Neural crest cell (in vitro differentiated cells): Measurements from ENCODE around the gene TMEM54. TPM values are rescaled to one million over a fixed set of nuclear protein-coding genes. Genes with fewer than 3 reads are reported as not detected.

Experiments
- DNase-seq: peaks from one replicate; pipeline ENCODE4 v3.0.0; 2021; ENCODE audit warnings: low read depth, mixed read lengths, low spot score
- H3K27ac Mint-ChIP-seq: one replicate; pipeline ENCODE4 v1.8.0; 2021; ENCODE audit warnings: mild to moderate bottlenecking, mixed read lengths; ENCODE audit not compliant: unreplicated experiment
- H3K27me3 Mint-ChIP-seq: 2 replicates; pipeline ENCODE4 v1.8.0; 2021; ENCODE audit warnings: low read depth, mild to moderate bottlenecking, mixed read lengths
- H3K36me3 Mint-ChIP-seq: 2 replicates; pipeline ENCODE4 v1.8.0; 2021; ENCODE audit warnings: low read depth, mild to moderate bottlenecking, mixed read lengths
- H3K4me1 Mint-ChIP-seq: 2 replicates; pipeline ENCODE4 v1.8.0; 2021; ENCODE audit warnings: mixed read lengths
- H3K4me3 Mint-ChIP-seq: one replicate; pipeline ENCODE4 v1.8.0; 2021; ENCODE audit warnings: mild to moderate bottlenecking, mixed read lengths
- H3K9me3 Mint-ChIP-seq: 2 replicates; pipeline ENCODE4 v1.8.0; 2021; ENCODE audit warnings: mixed read lengths
- total RNA-seq: library from RNA; stranded (reverse); gene quantifications from 2 replicates; pipeline ENCODE4 v1.2.1, GENCODE V29; 2021
- TF ChIP-seq, protein P1 (sequence below): fragments of 200-600 bp; sonication (generic); conservative IDR thresholded peaks from 2 replicates; pipeline ENCODE4 v1.5.0; 2021; ENCODE audit warnings: antibody characterized with exemption, mild to moderate bottlenecking

Gene TMEM54
- total RNA-seq, 1 donor from 2014 or later, result 2.7 TPM

DNA sequence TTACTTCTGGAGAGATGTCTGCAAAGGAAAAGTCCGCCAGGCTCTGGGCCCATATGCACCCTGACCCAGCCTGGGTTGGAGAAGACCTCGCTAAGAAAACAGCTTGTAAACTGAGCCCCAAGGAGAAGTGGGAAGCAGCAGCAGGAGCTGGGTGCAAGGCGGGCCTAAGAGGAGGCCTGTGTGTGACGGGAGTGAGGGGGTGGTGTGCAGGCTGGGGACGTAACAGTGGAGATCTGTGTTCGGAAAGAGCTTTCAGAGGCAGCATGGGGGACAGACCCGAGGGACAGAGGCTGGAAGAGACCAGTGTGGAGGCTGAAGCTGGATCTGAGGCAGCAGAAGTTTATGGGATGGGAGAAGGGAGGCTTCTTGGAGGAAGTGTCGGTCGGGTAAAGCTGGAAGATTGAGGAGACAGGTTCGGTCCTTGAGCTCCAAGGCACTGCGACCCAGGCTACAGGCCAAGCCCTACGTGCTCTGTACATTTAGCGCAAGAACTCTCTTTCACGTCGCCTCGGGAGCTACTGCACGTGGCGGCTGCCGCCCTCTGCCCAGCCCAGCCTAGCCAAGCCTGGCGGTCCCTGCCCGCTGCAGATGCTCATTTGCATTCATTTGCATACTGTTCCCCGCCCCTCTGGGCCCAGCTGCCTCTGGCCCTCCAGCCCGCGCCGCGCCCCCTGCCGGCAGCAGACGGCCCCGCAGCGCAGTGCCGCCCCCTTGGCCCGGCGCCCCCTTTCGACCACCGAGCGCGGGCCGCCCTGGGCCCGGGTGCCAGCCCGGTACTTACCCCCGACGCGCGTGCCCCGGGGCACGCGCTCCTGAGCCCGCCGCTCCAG, 8.6 kb downstream of the TMEM54 start:
- H3K4me3 Mint-ChIP-seq, result peak overlapping the region; percentile 74
- DNase-seq, result peak; percentile 67
- H3K36me3 Mint-ChIP-seq, result no peaks in the 10 kb centered on the region
- no peak overlapping the region for H3K27ac Mint-ChIP-seq
- H3K4me1 Mint-ChIP-seq, result peaks cover 11% of the 10 kb centered on the region
- TF ChIP-seq, protein P1, sequence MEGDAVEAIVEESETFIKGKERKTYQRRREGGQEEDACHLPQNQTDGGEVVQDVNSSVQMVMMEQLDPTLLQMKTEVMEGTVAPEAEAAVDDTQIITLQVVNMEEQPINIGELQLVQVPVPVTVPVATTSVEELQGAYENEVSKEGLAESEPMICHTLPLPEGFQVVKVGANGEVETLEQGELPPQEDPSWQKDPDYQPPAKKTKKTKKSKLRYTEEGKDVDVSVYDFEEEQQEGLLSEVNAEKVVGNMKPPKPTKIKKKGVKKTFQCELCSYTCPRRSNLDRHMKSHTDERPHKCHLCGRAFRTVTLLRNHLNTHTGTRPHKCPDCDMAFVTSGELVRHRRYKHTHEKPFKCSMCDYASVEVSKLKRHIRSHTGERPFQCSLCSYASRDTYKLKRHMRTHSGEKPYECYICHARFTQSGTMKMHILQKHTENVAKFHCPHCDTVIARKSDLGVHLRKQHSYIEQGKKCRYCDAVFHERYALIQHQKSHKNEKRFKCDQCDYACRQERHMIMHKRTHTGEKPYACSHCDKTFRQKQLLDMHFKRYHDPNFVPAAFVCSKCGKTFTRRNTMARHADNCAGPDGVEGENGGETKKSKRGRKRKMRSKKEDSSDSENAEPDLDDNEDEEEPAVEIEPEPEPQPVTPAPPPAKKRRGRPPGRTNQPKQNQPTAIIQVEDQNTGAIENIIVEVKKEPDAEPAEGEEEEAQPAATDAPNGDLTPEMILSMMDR, result peak; percentile 83
- H3K27me3 Mint-ChIP-seq, result peaks cover 68% of the 10 kb centered on the region
- no peaks in the 10 kb centered on the region for H3K9me3 Mint-ChIP-seq

DNA sequence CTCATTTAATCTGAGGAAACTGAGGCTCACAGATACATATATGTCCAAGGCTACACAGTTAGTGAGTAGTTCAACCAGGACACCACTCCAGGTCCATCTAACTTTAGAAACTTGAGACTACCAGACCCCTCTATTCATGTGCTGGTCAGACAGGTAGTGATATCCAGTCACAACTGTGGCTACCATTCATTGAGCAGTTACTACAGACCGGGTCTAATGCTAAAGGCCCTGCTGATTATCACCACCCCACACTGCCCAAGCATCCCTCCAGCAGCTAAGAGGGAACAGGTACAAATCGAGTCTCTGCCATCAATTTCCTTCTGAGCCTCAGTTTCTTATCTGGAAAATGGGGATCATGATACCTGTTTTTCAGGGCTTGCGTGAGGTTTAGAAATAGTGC, 9.6 kb downstream of the TMEM54 start:
- H3K9me3 Mint-ChIP-seq, result no peaks in the 10 kb centered on the region
- DNase-seq, result no peak
- H3K4me1 Mint-ChIP-seq, result peaks cover 11% of the 10 kb centered on the region
- H3K27ac Mint-ChIP-seq, result no peak overlapping the region
- TF ChIP-seq, protein P1, result no peak
- peaks cover 72% of the 10 kb centered on the region for H3K27me3 Mint-ChIP-seq
- no peaks in the 10 kb centered on the region for H3K36me3 Mint-ChIP-seq
- peak overlapping the region; percentile 74 for H3K4me3 Mint-ChIP-seq

DNA sequence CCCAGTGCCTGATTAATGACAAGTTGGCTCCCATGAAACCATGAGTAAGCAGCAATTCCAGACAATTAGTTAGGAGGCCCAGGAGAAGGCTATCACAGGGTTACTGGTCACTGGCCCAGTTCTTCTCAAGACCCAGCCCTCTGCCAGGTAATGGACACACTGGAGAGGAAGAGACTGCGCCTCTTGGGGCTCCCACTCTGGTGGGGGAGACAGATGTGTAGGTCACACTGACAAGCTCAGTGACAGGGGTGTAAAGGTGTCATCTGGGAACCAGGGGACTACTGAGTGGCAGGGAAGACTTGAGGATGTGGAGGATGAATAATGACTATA, 10.0 kb downstream of the TMEM54 start:
- Mint-ChIP-seq H3K4me1 (peaks cover 11% of the 10 kb centered on the region), H3K27me3 (peaks cover 71% of the 10 kb centered on the region), H3K4me3 (peak overlapping the region; percentile 70), H3K27ac (no peak overlapping the region), H3K9me3 (no peaks in the 10 kb centered on the region), H3K36me3 (no peaks in the 10 kb centered on the region)
- no peak for DNase-seq
- TF ChIP-seq, protein P1, result no peak

DNA sequence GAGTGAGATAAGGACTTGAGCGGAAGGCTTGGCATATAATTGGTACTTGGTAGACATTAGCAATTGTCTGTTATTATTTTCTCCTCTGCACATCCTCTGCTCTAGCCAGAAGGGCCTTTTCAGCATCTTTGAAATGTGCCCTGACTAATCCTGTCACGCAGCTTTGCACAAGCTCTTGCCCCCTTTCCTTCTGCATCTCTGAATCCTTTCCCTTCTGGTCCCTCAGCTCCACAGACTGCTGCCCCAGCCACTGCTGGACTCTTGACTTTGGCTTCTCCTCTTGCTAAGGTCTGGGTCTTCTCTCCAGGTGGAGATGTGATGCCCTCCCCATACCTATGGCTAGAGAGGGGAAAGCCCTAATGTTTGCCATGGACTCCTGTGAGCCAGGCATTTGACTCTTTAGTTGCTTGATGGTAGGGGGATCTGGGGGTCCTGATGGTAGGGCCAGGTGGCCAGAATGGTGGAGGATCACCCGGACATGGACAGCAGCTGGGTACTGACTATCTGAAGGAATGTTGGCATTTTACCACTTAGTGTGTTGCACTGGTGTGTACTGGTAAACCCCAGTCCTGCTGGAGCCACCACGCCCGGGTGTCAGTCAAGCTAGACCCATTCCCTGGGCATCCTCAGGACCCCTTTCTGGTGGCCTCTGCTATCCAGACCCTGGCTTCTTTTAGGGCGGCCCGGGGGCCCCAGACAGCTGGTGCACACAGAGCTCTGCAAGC, 10.5 kb downstream of the TMEM54 start:
- H3K27ac Mint-ChIP-seq, result no peak overlapping the region
- TF ChIP-seq, protein P1, result no peak
- DNase-seq, result no peak
- no peaks in the 10 kb centered on the region for H3K36me3 Mint-ChIP-seq
- H3K9me3 Mint-ChIP-seq, result no peaks in the 10 kb centered on the region
- peaks cover 11% of the 10 kb centered on the region for H3K4me1 Mint-ChIP-seq
- peaks cover 72% of the 10 kb centered on the region for H3K27me3 Mint-ChIP-seq
- H3K4me3 Mint-ChIP-seq, result peak overlapping the region; percentile 53

DNA sequence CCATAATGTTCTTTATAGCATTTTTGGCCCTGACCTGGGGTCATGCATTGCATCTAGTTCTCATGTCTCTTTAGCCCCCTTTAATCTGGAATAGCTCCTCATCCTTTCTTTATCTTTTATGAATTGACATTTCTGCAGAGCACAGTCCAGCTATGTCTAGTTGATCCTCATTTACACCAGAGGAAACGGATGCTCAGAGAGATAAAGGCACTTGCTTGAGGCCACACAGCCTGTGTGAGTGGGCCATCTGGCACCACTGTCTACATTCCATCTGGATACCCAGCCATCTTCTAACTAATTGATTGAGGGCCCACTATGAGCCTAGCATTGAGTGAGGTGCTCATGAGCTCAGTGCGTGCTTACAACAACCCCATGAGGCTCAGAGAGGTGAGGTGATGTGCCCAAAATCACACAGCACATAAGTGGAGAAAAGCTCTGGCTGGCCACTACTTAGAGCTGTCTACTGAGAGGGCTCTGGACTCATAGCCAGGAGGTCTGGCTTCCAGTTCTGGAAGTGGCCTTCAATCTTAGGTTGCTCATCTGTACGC, 11.4 kb downstream of the TMEM54 start:
- no peak for DNase-seq
- TF ChIP-seq, protein P1, result no peak
- no peak overlapping the region for H3K27ac Mint-ChIP-seq
- H3K4me3 Mint-ChIP-seq, result peak overlapping the region; percentile 53
- peaks cover 17% of the 10 kb centered on the region for H3K4me1 Mint-ChIP-seq
- no peaks in the 10 kb centered on the region for H3K9me3 Mint-ChIP-seq
- H3K27me3 Mint-ChIP-seq, result peaks cover 81% of the 10 kb centered on the region
- no peaks in the 10 kb centered on the region for H3K36me3 Mint-ChIP-seq
